Activated CD8-positive, alpha-beta memory T cell treated with anti-CD3 and anti-CD28 coated beads for 36 hours (primary cell): Measurements from ENCODE around the gene P2RX6. TPM values are rescaled to one million over a fixed set of nuclear protein-coding genes. Genes with fewer than 3 reads are reported as not detected.
"Not testable (repeated sequence)": the region's sequence is repeated elsewhere in the genome, so short reads cannot be mapped to it uniquely, and the experiment has no call there.

Experiments
- CTCF ChIA-PET: fragments of 350-600 bp; sonication (Branson Sonifier 250); formaldehyde crosslinking; loops from one replicate; lab custom pipeline; 2021; ENCODE audit warnings: antibody characterized with exemption; lab: Charles Lee
- POLR2A ChIA-PET: fragments of 350-600 bp; sonication (Branson Sonifier 250); formaldehyde crosslinking; loops from one replicate; lab custom pipeline; 2021; ENCODE audit warnings: antibody characterized with exemption; lab: Charles Lee
- total RNA-seq, 2 experiments: library from RNA; stranded (reverse); gene quantifications; one replicate each; pipeline ENCODE4 v1.2.3, GENCODE V29; 2021

The P2RX6 gene
- total RNA-seq, 2 experiments from 2014 or later, result 0.38 to 0.40 TPM

- CTCF ChIA-PET, result interaction anchor here (0.6 kb wide), 1 partner anchor 72 kb away, joined by 4 read pairs; no protein-coding TSS in a partner anchor
- POLR2A ChIA-PET, result no interaction called here
Observed at GRCh38 chr22:21033895-21034294, 18.9 kb downstream of the P2RX6 start.

- POLR2A ChIA-PET, result no interaction called here
- CTCF ChIA-PET, result no interaction called here
Observed at GRCh38 chr22:21034989-21035388, 20.0 kb downstream of the P2RX6 start.

DNA sequence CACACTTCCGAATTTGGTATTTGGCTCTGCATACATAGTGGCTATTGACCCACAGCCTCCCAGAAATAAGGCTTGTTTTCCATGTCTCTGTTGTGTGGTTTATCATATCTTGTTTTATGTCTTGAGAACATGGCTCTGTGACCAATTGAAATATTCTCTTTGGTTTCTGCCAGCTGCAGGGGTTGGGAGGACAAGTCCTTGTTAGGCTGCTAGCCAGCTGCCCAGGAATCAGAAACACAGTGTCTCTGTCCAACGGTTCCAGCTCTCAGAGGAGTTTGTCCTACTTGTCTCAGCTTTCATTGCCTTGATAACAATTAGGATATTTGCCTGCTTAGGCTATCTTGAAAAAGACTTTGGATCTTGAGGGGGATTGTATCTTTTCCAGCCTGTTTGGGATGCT lies 23.4 kb downstream of the P2RX6 start:
- POLR2A ChIA-PET, result no interaction called here
- CTCF ChIA-PET, result no interaction called here

DNA sequence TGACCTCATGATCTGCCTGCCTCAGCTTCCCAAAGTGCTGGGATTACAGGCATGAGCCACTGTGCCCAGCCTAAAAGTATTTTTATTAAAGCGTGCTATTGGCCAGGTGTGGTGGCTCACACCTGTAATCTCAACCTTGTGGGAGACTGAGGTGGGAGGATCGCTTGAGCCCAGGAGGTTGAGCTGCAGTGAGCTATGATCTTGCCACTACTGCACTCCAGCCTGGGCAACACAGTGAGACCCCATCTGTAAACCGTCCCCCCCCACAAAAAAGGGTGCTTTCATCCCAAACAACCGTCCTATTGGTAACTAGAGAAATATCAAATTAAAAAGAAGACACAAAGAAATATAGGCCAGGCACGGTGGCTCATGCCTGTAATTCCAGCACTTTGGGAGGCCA lies 24.2 kb downstream of the P2RX6 start:
- POLR2A ChIA-PET, CTCF ChIA-PET: not testable (repeated sequence)

- CTCF ChIA-PET, result no interaction called here
Observed at GRCh38 chr22:21041937-21042336, 27.0 kb downstream of the P2RX6 start.

DNA sequence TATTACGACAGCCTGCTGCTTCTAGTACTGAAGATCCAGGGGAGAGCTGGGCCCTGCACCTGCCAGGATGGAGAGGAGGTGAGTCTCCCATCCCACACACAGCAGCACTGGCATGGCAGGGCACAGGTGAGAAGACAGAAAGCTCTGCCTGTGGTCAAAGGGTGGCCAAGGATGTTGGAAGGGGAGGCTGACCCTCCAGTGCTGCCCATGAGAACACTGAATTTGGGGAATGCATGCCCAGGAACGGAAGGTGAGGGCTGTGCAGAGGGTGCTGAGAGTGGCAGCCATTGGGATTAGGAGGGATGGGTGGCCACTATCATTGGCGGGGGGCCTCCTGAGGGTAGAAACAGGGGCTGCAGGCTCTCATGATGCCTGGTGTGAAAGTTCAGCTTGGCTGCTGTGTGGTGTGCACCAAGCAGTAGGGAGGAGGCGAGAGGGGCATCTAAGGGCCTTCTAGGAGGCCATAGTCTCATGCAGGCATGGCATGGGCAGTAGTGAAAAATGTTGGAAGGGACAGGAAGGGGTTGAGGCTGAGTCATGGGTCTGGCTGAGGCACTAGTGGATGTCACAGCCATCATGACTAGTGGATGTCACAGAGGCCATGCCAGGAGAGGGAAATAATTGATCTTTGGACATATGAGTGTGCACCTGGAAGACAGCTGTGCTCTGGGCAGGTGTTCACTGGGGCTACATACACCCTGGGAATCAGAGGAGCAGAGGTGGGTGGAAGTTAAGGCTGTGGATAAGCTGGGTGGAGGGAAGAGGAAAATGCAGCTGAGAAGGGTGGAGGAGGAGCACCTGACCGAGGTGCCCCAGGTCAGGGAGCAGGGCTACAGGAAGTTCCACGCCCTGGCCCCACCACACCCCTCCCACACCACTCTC lies 28.3 kb downstream of the P2RX6 start:
- CTCF ChIA-PET, result no interaction called here

More at GRCh38 chr22:21041937-21042336, 27.0 kb downstream of the P2RX6 start:
- POLR2A ChIA-PET, result no interaction called here

GRCh38 chr22:21043860-21044535 lies 29.0 kb downstream of the P2RX6 start:
- POLR2A ChIA-PET, result no interaction called here
- CTCF ChIA-PET, result no interaction called here

More for the DNA sequence above, 28.3 kb downstream of the P2RX6 start:
- POLR2A ChIA-PET, result no interaction called here

- ChIA-PET CTCF (interaction anchor here (0.7 kb wide), 1 partner anchor 77 kb away, joined by 3 read pairs; no protein-coding TSS in a partner anchor), POLR2A (no interaction called here)
Observed at GRCh38 chr22:21044931-21045584, 30.1 kb downstream of the P2RX6 start.

GRCh38 chr22:21045585-21046294 lies 30.8 kb downstream of the P2RX6 start, which contains the start of gene LRRC74B:
Gene LRRC74B, plus strand, starts transcription at chr22:21045946. Its CDS starts 41 bp downstream, at chr22:21045987.
- ChIA-PET POLR2A (interaction anchor here (1.4 kb wide), 1 partner anchor 32 kb away, joined by 3 read pairs; no protein-coding TSS in a partner anchor), CTCF (interaction anchor here (0.7 to 0.8 kb wide), 2 partner anchors 14 to 77 kb away, joined by 3 read pairs; partner anchors contain the start of gene SLC7A4)

- ChIA-PET CTCF (interaction anchor here (0.8 kb wide), 1 partner anchor 15 kb away, joined by 3 read pairs; the partner anchor contains the start of gene SLC7A4), POLR2A (interaction anchor here (1.4 kb wide), 1 partner anchor 34 kb away, joined by 3 read pairs; no protein-coding TSS in a partner anchor)
Observed at GRCh38 chr22:21047035-21047661, 32.2 kb downstream of the P2RX6 start.

DNA sequence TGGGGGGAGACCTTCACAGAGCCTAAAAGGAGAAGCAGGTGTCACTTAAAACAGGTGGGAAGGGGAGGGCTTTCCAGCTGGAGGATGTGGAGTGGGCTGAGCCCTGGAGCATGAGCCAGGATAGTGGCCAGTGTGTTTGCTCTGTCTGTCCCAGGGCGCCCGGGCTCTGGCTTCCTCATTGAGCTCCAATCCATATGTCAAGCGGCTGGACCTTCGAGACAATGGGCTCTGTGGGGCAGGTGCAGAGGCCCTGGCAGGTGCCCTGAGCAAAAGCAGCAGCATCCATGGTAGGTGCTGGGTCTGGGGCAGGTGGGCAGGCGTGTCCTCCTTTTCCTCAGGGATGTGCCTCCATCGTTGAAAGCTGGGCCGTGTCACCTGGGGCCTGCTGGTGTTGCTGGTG lies 32.8 kb downstream of the P2RX6 start:
- CTCF ChIA-PET, result no interaction called here
- POLR2A ChIA-PET, result no interaction called here

DNA sequence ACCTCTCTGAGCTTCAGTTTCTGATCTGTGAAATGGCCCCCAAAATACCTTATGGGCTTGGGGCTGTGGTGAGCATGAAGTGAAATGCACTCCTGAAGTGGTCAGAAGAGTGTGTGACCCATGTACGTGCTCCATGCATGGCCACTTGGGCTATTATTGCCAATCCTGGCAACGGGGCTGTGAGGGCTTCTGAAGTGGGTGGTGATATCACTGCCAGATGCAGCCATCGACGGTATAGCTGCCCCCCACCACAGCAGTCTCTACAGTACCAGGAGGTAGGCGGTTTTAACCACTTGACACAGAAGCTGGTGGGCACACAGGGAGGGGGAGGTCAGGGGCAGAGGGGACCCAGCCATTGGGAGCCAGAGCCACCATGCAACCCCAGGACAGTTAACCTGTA lies 33.5 kb downstream of the P2RX6 start:
- POLR2A ChIA-PET, result not testable (repeated sequence)
- CTCF ChIA-PET, result interaction anchor here (0.5 kb wide), 1 partner anchor 86 kb away, joined by 3 read pairs; no protein-coding TSS in a partner anchor

GRCh38 chr22:21048965-21049364 lies 34.0 kb downstream of the P2RX6 start:
- CTCF ChIA-PET, result interaction anchor here (0.5 kb wide), 1 partner anchor 87 kb away, joined by 3 read pairs; no protein-coding TSS in a partner anchor
- POLR2A ChIA-PET, result not testable (repeated sequence)

DNA sequence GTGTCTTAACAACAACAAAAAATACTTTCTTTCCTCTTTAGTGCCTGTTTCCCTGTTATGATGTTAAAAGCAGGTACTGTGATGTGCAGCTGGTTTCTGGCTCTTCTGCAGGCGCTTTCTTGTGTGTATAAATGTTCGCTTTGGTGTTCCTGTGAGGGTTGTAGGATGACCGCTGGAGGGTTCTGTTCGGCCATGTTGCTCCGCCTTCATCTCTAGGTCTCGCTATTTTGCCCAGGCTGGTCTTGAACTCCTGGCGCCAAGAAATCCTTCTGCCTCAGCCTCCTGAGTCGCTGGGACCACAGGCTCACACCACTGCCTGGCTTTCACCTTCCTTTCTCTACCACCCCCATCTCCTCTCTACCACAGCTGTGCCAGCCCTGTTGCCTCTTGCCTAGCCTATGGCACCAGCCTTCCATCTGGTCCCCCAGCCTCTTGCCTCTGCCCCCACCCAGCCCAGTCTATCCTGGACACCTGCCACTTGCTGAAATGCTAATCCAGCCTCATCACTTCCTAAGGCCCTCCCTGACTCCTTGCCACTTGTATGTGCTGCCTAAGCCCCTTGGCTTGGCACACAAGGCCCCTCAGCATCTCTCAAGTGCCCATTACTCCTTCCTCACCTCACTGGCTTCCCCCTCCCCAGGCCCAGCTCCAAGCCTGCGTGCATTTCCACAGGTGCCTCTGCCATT lies 36.3 kb downstream of the P2RX6 start:
- ChIA-PET CTCF (no interaction called here), POLR2A (no interaction called here)

DNA sequence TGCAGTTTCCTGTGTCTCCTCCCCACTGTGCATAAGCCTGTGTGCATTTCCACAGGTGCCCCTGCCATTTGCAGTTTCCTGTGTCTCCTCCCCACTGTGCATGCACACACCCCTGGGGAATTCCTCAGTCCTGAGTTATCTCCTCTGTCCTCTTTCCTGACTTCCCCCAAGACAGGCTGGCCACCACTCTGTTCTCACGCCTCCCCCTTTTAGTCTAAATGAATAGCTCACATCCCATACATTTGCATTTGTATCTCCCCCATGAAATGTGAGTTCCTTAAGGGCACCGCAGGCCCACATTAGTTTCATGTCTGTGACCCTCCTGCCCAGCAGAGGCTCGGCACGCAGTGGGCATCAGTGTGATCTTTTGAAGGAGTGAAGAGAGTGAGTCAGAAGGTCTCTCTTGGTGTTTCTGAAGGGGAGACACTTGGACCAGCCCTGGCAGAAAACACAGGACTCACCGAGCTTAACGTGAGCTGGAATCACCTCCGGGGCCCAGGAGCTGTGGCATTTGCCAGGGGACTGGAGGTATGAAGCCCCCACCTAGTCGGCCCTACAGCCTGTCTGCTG lies 37.0 kb downstream of the P2RX6 start:
- POLR2A ChIA-PET, result no interaction called here
- CTCF ChIA-PET, result no interaction called here

- POLR2A ChIA-PET, result no interaction called here
- CTCF ChIA-PET, result no interaction called here
Observed at GRCh38 chr22:21052715-21053459, 37.9 kb downstream of the P2RX6 start.
